Ishikawa (cell line): ENCODE results near the gene CFAP52.

Source experiments
- CREB1 ChIP-seq: IDR thresholded peaks from 2 replicates; pipeline ENCODE4 v1.6.1; 2012; ENCODE audit warnings: low read depth
- EP300 ChIP-seq: IDR thresholded peaks from 2 replicates; pipeline ENCODE4 v1.6.1; 2012; ENCODE audit warnings: borderline replicate concordance
- FOXM1 ChIP-seq: IDR thresholded peaks from 2 replicates; pipeline ENCODE4 v1.6.1; 2012; ENCODE audit warnings: low read depth, borderline replicate concordance
- MAX ChIP-seq: IDR thresholded peaks from 2 replicates; pipeline ENCODE4 v1.6.1; 2012
- REST ChIP-seq: IDR thresholded peaks from 2 replicates; pipeline ENCODE4 v1.6.1; 2012; ENCODE audit warnings: low read depth, mild to moderate bottlenecking
- TAF1 ChIP-seq: IDR thresholded peaks from 2 replicates; pipeline ENCODE4 v1.6.1; 2012; ENCODE audit warnings: low read depth, mild to moderate bottlenecking
- TCF12 ChIP-seq: IDR thresholded peaks from 2 replicates; pipeline ENCODE4 v1.6.1; 2012; ENCODE audit warnings: low read depth
- USF1 ChIP-seq: IDR thresholded peaks from 2 replicates; pipeline ENCODE4 v1.6.1; 2012
- YY1 ChIP-seq: IDR thresholded peaks from 2 replicates; pipeline ENCODE4 v1.6.1; 2012; ENCODE audit warnings: low read depth
- ZBTB7A ChIP-seq: IDR thresholded peaks from 2 replicates; pipeline ENCODE4 v1.6.1; 2012; ENCODE audit warnings: low read depth

- no peak for TF ChIP-seq MAX
- no peak for TF ChIP-seq ZBTB7A
- TF ChIP-seq TAF1: no peak
- no peak for TF ChIP-seq REST
- no peak for TF ChIP-seq EP300
- TF ChIP-seq FOXM1: no peak
- no peak for TF ChIP-seq YY1
- TF ChIP-seq USF1: no peak
- no peak for TF ChIP-seq TCF12
- no peak for TF ChIP-seq CREB1
These were observed 23.3 kb upstream of the CFAP52 start for GRCh38 chr17:9553181-9553580.
